GM13977 (cell line): ENCODE measurements around the gene SRRT.
A peak's percentile ranks its signal among the peaks of the same experiment; 100 is the strongest.

Experiments
- DNase-seq: peaks from one replicate; pipeline ENCODE4 v3.0.0; 2012; ENCODE audit warnings: low spot score
- CTCF ChIP-seq: IDR thresholded peaks from 2 replicates; pipeline ENCODE4 v1.5.1; 2012; ENCODE audit warnings: mild to moderate bottlenecking, control low read depth; ENCODE audit not compliant: insufficient read depth; ENCODE audit errors: extremely low read depth, missing control alignments
- in situ Hi-C: fragments of 300-500 bp; cut with MboI; formaldehyde crosslinking; loops from one replicate; pipeline ENCODE4 v1.12.0; 2022; ENCODE audit warnings: low sequenced_read_pairs, low pct_unique_long_range_greater_than_20kb, mixed read lengths, inconsistent platforms; ENCODE audit not compliant: unreplicated experiment

Gene SRRT

GRCh38 chr7:100829150-100829716 lies 45.7 kb upstream of the SRRT start:
- in situ Hi-C loops, result no loop called here
- DNase-seq, result peak; percentile 12
- TF ChIP-seq CTCF, result no peak

- no peak for DNase-seq
- in situ Hi-C loops, result no loop called here
- no peak for TF ChIP-seq CTCF
These were observed 44.5 kb upstream of the SRRT start for GRCh38 chr7:100830396-100830795.

DNA sequence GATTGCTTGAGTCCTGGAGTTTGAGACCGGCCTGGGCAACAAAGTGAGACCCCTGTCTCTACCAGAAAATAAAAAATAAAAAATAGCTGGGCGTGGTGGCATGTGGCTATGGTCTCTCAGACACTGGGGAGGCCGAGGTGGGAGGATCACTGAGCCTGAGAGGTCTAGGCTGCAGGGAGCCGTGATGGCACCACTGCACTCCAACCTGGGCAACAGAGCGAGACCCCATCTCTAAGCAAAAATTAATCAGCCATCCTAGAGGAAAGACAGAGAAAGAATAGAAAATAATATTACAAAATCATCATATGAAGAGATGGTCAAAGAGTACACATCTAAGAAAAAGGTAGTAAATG lies 42.6 kb upstream of the SRRT start:
- no peak for TF ChIP-seq CTCF
- in situ Hi-C loops, result no loop called here

GRCh38 chr7:100835903-100836811 lies 38.7 kb upstream of the SRRT start:
- in situ Hi-C loops, result no loop called here
- no peak for DNase-seq
- no peak for TF ChIP-seq CTCF

More for the DNA sequence above, 42.6 kb upstream of the SRRT start:
- DNase-seq, result no peak

DNA sequence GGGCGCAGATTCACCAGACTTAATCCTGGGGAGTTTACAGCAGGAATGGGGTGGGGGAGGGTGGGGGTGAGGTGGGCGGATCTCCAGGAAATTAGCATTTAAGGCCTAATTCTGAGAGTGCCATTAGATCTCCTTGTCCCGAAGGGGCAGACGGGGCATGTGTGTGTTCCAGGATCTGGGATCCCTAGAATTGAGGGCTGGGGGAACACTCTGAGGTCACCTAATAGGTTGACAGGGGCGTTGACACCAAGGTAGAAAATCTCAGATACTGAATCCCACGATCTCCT lies 38.1 kb upstream of the SRRT start:
- no peak for TF ChIP-seq CTCF
- no peak for DNase-seq
- in situ Hi-C loops, result no loop called here

DNA sequence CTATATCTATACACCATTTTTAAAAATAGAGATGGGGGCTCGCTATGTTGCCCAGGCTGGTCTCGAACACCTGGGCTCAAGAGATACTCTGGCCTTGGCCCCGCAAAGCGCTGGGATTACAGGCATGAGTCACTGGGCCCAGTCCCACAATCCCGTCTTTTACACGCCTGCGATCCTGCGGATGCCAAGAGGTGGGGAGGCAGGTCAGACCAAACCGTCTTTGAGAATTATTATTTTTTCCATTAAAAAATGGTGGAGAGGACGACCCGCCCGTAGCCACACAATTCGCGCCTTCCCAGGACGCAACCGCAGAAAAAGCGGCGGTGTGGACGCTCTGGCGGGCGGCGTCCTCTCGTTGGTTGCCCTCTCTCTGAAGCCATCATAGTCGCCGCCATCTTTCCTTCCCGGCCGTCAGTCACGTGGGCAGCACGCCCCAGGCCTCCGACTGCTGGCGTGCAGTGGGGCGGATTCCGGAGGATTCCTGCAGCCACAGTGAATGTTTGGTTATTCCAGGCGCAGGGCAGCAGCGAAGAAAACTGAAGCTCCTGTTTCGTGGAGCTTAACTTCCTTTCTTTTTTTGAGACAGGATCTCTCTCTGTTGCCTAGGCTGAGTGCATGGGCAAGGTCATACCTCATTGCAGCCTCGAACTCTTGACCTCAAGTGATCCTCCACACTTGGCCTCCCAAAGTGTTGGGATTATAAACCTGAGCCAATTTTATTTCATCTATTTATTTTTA lies 37.6 kb upstream of the SRRT start:
- DNase-seq, result peak; percentile 85
- no peak for TF ChIP-seq CTCF
- in situ Hi-C loops, result no loop called here
